K562 treated with DMSO at 1 percent for 12 hours (cell line): ENCODE measurements around the gene RNF11. TPM values are rescaled to one million over a fixed set of nuclear protein-coding genes. Genes with fewer than 3 reads are reported as not detected.

Experiments
- total RNA-seq: library from RNA; unstranded; fragments of 300-600 nt; gene quantifications from 2 replicates; pipeline ENCODE4 v1.2.3, GENCODE V29; 2022; ENCODE audit not compliant: insufficient read depth

Gene RNF11
- total RNA-seq = 14.3 and 28.5 TPM in 2 replicates

GRCh38 chr1:51235673-51236530 lies at the start of gene RNF11:
RNF11 (plus strand) TSS chr1:51236273; CDS start chr1:51236757, 484 bp downstream.

Other genes starting within 250 kb of the RNF11 start
- gene C1orf185, start 134.0 kb upstream of the RNF11 start, total RNA-seq = not detected in 2 replicates
- 1.2 and 1.3 TPM in 2 replicates for gene TTC39A, start 94.3 kb downstream of the RNF11 start, total RNA-seq